Measurements from ENCODE around the gene RFX7.

The RFX7 gene

DNA sequence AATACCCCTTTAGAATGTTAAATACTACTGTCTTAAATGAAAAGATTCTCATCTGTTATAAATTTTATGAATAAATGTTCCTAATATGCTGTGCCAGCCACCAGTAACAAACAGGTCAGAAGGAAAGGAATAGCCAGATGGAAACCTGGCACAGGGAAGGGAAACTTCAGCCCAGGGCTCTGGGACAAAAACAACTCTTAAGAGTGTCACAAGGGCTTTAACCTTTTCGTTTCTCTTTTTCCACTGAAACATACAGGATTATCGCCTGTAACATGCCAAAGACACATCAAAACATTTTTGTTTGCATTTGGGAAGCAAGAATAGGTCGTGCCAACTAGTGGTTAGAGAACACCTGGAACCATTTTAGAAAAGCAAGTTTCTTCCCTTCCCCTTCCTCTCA is 141.2 kb downstream of the RFX7 start:
- DNase-seq = no peak

DNA sequence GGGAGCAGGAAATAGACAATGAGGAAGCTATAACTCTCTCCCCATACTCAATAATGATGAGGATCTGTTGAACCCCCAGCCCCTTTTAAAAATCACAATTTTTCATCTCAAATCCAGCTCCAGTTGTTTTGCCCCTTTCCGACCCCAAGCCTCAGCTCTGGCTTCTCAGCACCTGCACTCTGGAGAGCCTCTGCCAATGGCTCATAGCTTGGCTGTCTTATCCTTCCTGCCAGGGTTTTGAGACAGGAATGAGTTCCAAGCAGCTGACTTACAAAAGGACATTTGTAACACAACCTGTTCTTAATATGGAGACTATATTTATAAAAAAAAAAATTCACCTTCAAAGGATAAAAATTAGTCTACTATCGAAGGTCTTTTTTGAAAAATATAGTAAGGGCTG is 144.4 kb downstream of the RFX7 start:
- DNase-seq = no peak

DNA sequence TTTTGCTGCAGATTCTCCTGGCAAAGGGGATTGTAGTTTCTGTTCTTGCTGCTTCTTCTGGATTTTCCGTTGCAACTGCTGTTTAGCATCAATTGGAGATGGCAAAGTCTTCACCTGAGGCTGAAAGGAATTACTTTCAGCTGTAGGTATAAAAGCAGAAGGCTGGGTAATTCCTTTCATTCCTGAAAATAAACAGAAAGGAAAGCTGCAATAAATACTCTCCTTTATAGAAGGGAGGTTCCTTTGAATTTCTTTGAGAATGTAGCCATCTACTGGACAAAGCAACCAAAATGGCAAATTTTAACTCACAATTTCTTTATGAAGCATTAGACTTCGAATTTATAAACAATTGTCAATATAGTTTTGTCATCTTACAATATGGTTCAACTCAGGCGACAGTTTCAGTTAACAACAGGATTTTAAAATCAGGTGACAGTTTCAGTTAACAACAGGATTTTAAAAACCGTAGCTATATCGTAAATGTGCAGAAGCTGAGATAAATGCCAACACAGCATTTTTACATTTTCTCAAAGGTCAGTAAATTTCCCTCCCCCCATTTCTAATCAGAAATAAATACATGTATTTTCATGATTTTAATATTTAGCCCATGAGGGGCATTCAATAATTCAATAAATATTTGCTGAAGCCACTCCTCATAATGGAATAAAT is 145.3 kb downstream of the RFX7 start:
- no peak for DNase-seq

DNA sequence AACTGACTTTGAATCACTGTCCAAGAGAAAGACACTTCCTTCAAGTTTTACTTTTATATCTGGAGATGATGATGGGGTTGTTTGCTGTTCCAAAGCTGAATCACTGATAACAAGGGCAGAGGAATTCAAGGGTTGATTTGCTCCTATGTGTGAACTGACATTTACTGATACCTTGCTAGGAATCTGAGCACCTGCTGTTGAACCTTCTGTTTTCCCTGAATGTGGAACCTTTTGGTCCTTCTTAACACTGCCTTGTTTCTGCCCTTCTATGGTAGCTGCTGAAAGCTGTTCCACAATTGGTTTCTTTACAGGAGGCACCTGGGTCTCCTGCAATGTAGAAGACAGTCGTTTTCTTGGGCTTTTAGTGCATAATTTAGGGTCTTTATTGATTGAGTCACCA is 148.3 kb downstream of the RFX7 start:
- DNase-seq = no peak

DNA sequence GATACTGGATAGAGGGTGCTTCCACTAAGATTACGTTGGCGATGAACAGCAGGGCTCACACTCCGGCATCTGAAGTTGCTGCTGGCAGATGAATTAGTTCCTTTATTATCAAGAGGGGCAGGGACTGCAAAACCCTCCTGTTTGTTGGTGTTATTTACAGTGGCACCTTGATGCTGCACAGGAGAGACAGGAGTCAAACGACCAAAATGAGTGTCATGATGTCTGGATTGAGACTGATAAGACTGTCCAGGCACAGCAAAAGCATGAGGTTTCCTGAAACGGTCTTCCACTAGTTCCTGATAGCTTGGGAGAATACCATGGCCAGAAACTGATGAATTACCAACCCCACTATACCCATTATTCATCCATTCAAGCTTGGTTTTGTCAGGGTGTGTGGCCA is 149.5 kb downstream of the RFX7 start:
- DNase-seq = no peak

DNA sequence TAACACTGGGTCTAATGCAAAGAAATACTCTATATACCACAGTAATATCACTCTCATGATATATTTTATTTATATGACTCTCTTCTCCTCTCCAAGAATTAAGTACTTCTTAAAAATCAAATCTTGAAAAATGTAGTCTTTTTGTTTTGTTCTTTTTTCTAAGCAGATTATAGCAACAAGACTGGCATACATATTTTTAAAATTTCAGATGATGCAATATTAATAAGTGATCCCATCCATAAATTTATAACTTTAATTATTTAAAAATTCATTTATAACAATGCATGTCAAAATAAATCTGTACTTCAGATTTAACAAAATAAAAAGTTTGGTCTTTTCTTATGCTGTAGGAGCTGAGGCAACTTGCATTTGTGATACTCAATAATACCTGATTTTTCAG is 155.3 kb downstream of the RFX7 start:
- no peak for DNase-seq

DNA sequence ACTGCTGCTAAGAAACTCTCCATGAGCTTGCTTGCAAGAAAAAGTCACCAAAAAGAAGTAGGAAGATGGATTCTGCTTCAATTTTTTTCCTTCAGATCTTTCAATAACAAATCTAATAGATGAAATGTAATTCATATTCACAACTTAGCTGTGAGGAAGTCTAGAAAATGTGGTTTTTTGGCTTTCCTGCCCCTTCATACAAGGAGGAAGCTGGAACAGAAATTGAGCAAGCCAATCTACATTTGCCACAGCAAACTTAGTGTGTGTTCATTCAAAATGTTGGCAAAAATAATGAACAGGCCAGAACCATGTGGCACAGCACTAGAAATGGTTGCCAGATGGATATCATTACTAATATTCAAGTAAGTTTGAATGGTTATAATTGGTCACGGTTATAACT is 157.1 kb downstream of the RFX7 start:
- DNase-seq = no peak

DNA sequence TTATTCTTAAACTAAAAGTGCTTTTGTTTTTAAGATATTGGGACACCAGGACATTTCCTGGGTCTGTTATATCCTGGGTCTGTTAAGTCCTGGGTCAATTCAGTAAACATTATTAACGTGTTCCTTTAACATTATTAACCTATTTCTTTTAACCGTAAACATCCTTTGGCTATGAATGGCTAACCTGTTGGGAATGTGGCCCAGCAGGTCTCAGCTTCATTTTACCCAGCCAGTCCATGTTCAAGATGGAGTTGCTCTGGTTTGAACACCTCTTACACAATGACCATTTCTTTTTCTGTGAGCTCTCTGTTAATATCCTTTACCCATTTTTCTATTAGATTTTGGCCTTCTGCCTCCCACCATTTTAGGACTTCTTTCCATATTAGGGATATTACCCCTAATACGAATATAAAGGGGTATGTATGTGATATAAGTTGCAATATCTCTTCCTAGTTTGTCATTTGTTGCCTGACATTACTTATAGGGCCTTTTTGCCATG is 161.4 kb downstream of the RFX7 start:
- DNase-seq = no peak

DNA sequence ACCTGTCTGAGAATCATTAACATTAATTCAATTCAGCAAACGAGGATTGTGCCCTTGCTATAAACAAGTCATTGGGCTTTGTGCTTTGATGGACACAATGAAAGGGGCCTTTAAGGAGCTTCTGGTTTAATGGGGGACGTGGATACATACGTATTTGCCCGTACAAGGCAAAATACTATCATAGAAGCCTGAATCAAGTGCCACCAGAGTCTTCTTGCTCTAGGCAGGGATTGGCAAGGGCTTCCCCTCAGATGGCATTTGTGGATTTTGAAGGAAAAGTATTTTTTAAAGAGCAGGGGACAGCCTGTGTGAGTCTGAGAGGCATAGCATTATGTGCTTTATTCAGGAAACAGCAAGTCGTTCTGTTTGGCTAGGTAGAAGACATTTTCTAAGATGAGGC is 166.6 kb downstream of the RFX7 start:
- no peak for DNase-seq

DNA sequence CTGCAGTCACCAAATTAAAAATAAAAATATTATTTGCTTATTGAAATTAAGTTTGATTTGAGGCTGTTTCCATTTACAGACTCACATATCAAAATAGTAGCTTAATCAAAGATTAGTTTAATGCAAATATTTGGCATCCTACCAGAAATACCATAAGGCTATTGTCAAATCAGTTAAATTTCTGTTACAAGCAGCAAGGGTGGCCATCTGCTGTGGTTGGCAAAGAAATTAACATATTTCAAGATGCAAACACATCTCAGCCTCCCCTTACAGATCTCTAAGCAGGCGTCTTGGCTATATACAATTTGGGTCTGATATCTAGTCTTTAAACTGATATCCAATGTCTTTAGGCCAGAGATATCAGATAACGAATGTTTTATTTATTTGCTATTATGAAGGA is 167.0 kb downstream of the RFX7 start:
- DNase-seq = no peak

DNA sequence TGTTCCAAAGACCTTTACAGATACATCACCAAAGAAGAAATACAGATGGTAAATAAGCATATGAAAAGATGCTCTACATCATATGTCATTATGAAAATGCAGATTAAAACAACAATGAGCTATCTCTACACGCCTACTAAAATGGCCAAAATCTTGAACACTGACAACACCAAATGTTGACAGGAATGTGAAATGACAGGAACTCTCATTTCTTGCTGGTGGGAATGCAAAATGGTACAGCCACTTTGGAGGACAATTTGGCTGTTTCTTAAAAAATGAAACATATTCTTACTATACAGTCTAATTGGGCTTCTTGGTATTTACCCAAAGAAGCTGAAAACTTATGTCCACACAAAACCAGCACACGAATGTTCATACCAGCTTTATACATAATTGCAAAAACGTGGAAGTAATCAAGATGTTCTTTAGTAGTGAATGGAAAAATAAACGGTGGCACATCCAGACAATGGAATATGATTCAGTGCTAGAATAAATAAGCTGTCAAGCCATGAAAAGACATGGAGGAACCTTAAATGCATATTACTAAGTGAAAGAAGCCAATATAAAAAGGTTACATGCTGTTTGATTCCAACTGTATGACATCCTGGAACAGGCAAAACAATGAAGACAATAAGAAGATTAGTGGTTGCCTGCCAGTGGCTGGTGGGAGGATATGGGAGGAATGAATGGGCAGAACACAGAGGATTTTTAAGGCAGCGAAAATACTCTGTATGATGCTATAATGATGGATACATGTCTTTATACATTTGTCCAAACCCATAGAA is 169.0 kb downstream of the RFX7 start:
- no peak for DNase-seq

DNA sequence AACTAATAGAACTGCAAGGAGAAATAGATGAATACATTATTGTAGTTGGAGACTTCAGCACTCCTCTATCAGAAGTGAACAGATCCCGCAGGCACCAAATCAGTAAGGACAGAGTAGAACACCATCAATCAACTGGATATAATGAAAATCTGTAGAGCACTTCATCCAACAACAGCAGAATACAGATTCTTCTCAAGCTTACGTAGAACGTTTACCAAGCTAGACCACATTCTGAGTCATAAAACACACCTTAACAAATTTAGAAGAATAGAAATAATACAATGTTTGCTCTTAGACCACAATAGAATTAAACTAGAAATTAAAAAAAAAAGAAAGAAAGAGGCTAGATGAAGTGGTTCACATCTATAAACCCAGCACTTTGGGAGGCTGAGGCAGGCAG is 179.5 kb downstream of the RFX7 start:
- no peak for DNase-seq

DNA sequence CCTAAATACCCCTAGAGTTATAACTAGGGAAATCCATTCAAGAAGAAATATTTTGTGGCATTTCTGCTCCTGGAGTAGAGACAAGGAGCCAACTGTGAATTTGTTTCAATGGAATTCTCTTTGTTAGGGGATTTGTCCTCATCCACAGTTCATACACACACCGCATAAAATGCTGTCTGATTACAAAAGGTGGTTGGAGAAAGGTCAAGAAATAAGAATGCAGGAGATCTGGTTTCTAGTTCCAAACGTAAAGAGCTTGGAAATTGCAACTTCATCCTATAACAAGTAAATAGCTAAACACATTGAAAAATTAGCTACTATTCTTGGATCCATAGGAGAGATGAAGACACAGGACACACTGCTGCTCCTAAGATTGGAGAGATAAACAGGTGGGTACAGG is 184.0 kb downstream of the RFX7 start:
- no peak for DNase-seq

DNA sequence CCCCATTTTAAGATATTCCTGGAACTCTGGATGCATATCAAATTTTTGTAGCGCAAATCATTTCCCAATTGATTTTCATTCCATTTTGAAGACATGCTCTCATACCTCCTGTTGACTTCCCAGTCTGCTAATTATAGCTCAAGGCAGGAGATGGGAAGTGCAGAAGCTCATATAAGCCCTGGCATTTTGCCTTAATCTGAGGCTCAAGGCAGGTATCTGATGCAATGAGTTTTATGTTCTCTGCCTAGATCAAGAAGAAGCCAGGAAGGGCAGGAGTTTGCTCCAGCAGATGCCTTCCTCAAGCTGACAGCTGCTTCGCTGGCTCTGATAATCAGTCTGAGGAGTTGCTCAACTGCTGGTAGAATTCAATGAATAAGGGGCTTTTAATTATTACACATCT is 184.7 kb downstream of the RFX7 start:
- DNase-seq = no peak

DNA sequence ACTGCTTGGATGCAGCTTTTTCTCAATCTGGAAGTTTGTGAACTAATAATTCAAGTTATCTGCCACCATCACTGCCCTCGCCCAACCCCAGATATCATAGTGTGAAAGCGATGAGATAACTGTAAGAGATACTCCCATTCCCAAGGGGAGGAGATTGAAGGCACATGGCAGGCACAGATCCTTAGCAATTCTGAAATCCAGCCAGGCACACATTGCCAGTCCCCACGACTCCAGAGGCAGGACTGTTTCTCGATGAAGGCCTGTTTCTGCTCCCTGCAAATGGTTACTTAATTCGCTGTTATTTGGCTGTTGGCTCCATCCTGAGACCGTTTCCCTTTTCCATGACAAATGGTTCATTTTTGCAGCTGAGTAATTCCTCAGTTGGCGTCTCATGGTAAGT is 187.1 kb downstream of the RFX7 start:
- DNase-seq = no peak

DNA sequence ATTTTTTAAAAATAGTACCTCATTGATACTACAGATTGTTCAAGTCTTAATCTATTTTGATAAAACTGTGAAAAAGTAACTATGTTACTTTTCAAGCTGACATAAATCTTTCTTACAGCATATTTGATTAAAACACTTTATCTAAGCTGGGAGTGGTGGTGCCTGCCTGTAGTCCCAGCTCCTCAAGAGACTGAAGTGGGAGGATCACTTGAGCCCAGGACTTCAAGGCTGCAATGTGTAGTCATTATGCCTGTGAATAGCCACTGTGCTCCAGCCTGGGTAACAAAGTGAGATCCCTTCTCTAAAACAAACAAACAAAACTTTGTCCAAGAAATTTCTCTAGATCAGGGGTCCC is 190.7 kb downstream of the RFX7 start:
- no peak for DNase-seq

DNA sequence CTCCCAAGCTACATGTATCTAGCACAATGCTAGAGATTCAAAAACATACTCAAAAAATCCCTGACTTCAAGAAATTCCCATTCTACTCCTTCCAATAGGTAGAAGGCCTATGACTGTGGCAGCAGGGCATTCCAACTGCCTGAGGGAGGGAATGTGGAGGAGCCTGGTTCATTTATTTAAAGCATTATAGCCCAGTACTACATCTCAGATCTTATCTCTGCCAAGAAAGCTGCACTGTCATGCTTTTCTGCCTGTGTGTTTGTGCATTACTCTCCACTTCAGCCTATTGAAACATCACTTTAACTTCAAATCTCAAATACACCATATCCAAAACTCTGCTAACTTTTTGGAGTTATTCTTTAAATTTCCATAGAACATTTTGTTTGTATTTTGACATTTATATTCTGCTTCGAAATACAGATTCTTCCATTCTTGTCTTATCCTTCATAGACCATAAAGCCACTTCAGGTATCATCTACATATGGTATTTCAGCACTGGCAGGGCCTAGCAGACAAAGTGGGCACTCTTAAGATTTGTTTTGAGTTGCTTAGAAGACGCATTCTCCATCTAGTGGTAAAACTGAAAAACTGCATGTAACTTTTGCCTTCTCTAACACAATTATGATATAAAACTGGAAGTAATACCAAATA is 191.2 kb downstream of the RFX7 start:
- DNase-seq = peak in 3 of 6 experiments; percentile 40 to 68 (median 57)

DNA sequence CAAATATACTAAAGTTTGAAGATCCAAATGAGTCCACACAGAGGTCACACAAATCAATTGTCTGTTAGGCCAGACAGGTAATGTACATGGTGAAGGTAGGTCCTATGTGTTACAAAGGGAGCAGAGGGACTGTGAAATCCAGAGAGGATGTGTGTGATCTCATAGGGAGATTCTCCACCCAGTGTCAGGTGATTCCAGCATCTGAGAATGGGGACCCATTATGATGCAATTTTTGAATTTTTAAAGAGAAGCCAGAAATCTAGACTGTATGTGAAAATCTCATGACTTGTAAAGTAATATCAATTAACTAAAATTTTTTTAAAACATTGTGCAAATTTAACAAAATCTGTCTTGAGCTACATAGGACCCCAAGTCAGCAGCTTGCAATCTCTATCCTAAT is 192.0 kb downstream of the RFX7 start:
- DNase-seq = no peak

DNA sequence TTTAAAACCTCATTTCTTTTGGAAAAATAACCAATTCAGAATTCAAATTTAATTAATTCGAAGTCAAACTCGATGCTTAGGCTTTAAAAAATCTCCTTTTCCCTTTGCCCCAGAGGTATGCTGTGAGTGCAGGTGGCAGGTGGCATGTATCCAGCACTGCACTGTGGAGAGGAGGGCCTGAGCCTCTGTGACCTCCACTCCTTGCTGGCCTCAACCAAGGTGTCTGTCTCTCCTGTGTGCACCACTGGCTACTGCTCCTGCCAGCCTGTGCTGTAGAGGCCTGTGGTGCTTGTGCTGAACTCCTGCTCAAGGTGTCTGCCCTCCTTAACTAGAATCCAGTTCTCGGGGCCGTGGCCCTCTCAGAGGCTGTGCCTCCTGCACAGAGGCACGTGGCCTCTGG is 194.1 kb downstream of the RFX7 start:
- DNase-seq = no peak

DNA sequence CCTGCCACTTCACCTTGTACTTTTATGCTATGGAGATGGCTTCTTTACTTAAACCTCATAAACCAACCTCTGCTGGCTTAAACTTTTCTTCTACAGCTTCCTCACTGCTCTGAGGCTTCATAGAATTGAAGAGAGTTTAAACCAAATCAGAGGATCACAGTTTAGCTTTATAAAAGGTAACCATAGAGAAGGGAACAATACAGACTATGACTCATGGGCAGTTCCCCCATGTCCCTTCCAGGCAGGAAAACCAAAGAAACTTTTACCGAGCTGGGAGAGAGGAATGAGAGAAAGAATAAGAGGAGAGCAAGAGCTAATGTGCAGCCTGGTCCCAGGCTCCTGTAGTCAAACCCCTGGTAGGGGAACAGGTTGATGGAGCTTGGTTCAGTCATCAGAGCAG is 196.3 kb downstream of the RFX7 start:
- DNase-seq = no peak

DNA sequence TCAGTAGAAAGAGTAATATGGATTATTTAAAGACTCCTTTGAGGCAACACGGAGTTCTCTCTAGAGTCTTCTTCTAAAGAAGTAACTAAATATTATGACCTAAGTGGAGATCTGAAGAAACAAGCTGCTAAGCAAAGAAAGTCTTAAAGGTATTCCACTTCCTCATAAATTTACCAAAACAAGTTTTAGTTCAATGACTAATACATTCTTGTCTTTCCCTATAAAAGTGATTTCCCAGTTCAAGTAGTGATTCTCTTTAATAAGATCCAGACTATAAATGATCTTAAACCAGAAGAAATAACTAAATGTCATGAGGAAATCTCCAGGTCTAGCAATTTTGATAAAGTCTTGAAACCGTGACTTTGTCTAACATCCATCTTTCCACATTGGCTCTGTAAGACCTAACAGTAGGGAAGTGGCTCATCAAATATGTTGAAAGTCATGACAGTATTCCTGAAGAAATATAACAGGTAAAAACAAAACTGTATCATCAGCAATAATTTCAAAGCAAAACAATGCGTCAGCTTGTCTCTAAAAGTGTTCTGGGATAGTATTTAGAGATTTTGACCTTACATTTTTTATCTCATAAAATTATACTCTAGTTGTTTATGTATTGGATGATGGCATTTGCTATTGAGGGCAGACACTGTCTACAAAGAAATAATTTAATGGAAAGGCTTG is 198.5 kb downstream of the RFX7 start:
- no peak for DNase-seq

DNA sequence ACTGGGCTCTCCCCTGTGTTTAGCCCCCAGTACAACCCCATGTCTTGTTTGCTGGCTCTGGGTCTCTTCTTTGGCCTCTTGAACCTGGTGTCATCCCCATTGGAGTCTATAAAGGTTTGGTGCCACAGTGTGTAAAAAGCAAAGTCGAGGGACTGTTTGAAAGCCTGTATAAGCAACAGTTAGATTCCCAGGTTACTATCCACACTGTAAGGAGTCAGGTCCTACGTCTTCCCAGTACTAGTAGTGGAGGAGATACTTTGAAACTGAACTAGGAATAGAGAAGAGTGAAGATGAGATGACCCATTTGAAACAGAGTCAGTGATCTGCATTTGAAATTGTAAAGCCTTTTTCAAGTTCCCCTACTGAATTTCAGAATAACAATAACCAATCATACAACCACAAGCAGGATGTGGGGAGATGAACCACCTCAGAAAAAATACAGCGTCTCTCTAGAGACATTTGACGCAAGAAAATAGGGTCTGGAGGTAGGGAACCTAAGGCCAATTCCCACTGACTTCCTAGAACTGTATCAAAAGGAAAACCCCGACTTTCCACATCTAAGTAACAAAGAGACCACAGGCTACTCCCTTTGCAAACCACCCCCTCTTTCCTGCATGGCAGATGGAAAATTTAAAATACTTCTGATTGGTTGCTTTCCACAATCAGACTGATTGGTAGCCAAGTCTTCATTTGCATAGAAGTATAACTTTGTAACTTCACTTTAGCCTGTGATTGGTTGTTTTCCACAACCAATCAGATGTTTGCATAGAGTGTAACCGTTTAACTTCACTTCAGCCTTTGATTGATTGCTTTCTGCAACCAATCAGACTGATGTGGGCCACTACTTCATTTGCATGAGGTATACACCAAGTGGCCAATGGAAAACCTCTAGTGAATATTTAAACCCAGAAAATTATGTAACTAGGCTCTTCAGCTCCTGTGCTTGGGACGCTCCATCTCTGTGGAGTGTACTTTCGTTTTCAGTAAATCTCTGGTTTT is 200.4 kb downstream of the RFX7 start:
- DNase-seq = peak; percentile 17 to 90 (median 65)

All from stimulated activated naive CD4-positive, alpha-beta T cell (primary cell).